ENCODE data around the gene MYH16. TPM values are rescaled to one million over a fixed set of nuclear protein-coding genes. Genes with fewer than 3 reads are reported as not detected.
"Not testable (repeated sequence)": the region's sequence is repeated elsewhere in the genome, so short reads cannot be mapped to it uniquely, and the experiment has no call there.

Gene MYH16
- polyA plus RNA-seq, 1 experiment = not detected

DNA sequence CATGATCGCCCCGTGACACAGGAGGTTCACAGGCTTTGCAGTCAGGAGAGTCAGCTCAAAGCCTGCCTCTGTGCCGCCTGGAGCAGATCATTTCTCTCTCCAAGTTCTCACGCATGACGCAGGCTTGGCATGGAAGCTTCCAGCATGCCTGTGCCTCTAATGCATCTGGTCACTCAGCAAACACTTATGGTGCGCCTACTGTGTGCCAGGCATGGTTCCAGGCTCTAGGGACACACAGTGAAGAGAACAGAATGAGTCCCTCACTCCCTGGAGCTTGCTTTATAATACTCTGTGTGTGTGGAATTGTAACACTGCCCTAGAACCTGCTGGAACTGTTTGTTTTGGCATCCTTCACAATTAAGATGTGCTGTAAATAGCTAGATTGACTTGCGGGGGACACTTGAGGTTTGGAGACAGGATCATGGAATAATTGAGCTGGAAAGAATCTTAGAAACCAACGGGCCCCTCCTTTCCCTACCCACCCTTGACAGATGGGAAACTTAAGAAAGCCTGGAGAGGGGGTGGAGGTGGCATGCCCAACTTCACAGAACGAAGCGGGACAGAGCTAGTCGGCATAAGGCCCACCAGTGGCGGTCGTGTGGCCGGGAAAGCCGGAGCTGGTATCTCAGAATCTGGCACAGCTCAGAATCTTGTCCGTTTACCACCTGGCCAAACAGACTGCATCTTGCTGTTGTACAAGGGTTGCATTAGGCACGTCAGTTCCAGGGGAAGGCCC lies 4.6 kb upstream of the MYH16 start:
- DNase-seq (ENCODE audit: low read depth) = no peak
- POLR2A ChIA-PET = no interaction called here
- TF ChIP-seq, protein P1, sequence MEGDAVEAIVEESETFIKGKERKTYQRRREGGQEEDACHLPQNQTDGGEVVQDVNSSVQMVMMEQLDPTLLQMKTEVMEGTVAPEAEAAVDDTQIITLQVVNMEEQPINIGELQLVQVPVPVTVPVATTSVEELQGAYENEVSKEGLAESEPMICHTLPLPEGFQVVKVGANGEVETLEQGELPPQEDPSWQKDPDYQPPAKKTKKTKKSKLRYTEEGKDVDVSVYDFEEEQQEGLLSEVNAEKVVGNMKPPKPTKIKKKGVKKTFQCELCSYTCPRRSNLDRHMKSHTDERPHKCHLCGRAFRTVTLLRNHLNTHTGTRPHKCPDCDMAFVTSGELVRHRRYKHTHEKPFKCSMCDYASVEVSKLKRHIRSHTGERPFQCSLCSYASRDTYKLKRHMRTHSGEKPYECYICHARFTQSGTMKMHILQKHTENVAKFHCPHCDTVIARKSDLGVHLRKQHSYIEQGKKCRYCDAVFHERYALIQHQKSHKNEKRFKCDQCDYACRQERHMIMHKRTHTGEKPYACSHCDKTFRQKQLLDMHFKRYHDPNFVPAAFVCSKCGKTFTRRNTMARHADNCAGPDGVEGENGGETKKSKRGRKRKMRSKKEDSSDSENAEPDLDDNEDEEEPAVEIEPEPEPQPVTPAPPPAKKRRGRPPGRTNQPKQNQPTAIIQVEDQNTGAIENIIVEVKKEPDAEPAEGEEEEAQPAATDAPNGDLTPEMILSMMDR (IDR thresholded peaks at IDR 0.05; ENCODE audit: insufficient read depth, low read depth, low read length) = no peak
- Histone ChIP-seq H3K27me3 (ENCODE audit: control insufficient read depth, insufficient read depth, low read length) (peaks cover 1% of the 10 kb centered on the region; the same call in 1 of the 2 replicates), H3K4me3 (ENCODE audit: low read depth, low read length) (no peak overlapping the region), H3K36me3 (ENCODE audit: control insufficient read depth, insufficient read depth, low read length) (no peaks in the 10 kb centered on the region)
- CTCF ChIA-PET = interaction anchor here (1.1 to 1.7 kb wide), 3 partner anchors 8 to 10 kb away, joined by 4 read pairs; no protein-coding TSS in a partner anchor

DNA sequence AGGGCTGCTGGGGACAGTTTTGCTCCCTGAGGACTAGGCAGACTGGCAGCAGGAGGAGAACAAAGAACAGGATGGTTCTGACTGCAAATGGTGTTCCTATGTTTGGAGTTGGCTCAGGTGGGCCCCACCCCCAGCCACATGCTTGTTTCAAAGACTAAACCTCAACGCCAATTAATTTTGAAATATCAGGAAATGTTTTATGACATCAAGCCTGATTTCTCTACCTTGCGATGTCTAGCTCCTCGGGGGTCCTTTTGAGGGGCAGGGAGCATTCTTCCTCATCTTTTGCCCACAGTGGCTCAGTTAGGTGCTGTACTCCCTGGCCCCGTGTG lies 4.1 kb upstream of the MYH16 start:
- DNase-seq (ENCODE audit: low read depth) = no peak
- TF ChIP-seq, protein P1 (IDR thresholded peaks at IDR 0.05; ENCODE audit: insufficient read depth, low read depth, low read length) = no peak
- ChIA-PET CTCF (interaction anchor here (1.1 kb wide), 2 partner anchors 9 kb away, joined by 4 read pairs; no protein-coding TSS in a partner anchor), POLR2A (no interaction called here)
- H3K36me3 ChIP-seq (ENCODE audit: control insufficient read depth, insufficient read depth, low read length) = no peaks in the 10 kb centered on the region
- no peak overlapping the region for H3K4me3 ChIP-seq (ENCODE audit: low read depth, low read length)
- peaks cover 1% of the 10 kb centered on the region; the same call in 1 of the 2 replicates for H3K27me3 ChIP-seq (ENCODE audit: control insufficient read depth, insufficient read depth, low read length)

DNA sequence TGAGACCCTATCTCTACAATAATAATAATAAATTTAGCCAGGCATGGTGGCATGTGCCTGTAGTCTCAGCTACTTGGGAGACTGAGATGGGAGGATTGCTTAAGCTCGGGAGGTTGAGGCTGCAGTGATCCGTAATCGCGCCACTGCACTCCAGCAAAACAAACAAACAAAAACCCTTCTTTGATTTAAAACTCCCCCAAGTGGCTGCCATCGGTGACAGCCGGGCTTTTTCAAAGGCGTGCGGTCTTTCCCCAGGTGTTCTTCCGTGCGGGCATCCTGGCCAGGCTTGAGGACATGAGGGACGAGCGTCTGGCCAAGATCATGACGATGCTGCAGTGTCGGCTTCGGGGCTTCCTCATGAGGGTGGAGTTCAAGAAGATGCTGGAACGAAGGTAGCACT lies 1.9 kb upstream of the MYH16 start:
- TF ChIP-seq, protein P1 (IDR thresholded peaks at IDR 0.05; ENCODE audit: insufficient read depth, low read depth, low read length) = no peak

DNA sequence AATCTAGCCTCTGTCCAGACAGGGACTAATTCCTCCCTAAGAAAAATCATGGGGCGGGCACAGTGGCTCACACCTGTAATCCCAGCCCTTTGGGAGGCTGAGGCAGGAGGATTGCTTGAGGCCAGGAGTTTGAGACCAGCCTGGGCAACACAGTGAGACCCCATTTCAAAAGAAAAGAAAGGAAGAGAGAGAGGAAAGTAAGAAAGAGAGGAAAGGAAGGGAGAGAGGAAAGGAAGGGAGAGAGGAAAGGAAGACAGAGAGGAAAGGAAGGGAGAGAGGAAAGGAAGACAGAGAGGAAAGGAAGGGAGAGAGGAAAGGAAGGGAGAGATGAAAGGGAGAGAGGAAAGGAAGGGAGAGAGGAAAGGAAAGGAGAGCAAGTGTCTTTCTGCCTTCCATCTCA lies 922 bp downstream of the MYH16 start:
- H3K27me3 ChIP-seq (ENCODE audit: control insufficient read depth, insufficient read depth, low read length); H3K4me3 ChIP-seq (ENCODE audit: low read depth, low read length); POLR2A ChIA-PET; H3K36me3 ChIP-seq (ENCODE audit: control insufficient read depth, insufficient read depth, low read length); DNase-seq (ENCODE audit: low read depth): not testable (repeated sequence)
- CTCF ChIA-PET = interaction anchor here (1.1 kb wide), 1 partner anchor 13 kb away, joined by 3 read pairs; no protein-coding TSS in a partner anchor

More for the DNA sequence above, 1.9 kb upstream of the MYH16 start:
- H3K4me3 ChIP-seq (ENCODE audit: low read depth, low read length) = no peak overlapping the region
- H3K27me3 ChIP-seq (ENCODE audit: control insufficient read depth, insufficient read depth, low read length) = no peaks in the 10 kb centered on the region
- POLR2A ChIA-PET = no interaction called here
- no peaks in the 10 kb centered on the region for H3K36me3 ChIP-seq (ENCODE audit: control insufficient read depth, insufficient read depth, low read length)
- CTCF ChIA-PET = no interaction called here
- no peak for DNase-seq (ENCODE audit: low read depth)

DNA sequence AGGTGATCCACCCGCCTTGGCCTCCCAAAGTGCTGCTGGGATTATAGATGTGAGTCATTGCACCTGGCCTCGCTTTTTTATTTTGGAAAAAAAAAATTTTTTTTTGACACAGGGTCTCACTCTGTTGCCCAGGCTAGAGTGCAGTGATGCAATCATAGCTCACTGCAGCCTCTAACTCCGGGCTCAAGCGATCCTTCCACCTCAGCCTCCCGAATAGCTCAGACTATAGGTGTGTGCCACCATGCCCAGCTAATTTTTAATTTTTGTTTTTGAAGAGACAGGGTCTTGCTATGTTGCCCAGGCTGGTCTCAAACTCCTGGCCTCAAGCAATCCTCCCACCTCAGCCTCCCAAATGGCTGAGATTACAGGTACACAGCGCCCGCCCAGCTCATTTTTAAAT lies 2.3 kb downstream of the MYH16 start:
- DNase-seq (ENCODE audit: low read depth); H3K27me3 ChIP-seq (ENCODE audit: control insufficient read depth, insufficient read depth, low read length); H3K4me3 ChIP-seq (ENCODE audit: low read depth, low read length); H3K36me3 ChIP-seq (ENCODE audit: control insufficient read depth, insufficient read depth, low read length); POLR2A ChIA-PET: not testable (repeated sequence)
- CTCF ChIA-PET = interaction anchor here (0.6 to 1.1 kb wide), 2 partner anchors 14 to 64 kb away, joined by 3 to 4 read pairs; no protein-coding TSS in a partner anchor

DNA sequence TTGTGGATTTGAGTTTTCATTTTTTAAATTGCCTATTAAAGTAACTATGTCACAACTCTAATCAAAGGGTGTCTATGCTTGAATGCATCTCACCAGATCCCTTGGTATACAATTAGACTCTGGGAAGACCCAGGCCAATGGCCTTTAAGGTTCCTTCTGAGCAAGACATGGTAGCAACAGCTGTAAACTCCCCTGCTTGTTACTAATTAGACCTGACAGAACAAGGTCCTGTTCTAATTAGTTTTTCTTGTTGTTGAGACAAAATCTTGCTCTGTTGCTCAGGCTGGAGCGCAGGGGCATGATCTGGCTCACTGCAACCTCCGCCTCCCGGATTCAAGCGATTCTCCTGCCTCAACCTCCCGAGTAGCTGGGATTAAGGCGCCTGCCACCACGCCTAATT lies 2.9 kb downstream of the MYH16 start:
- POLR2A ChIA-PET = no interaction called here
- CTCF ChIA-PET = interaction anchor here (0.6 kb wide), 1 partner anchor 64 kb away, joined by 4 read pairs; no protein-coding TSS in a partner anchor
- no peaks in the 10 kb centered on the region for H3K36me3 ChIP-seq (ENCODE audit: control insufficient read depth, insufficient read depth, low read length)
- TF ChIP-seq, protein P1 (IDR thresholded peaks at IDR 0.05; ENCODE audit: insufficient read depth, low read depth, low read length) = no peak
- H3K4me3 ChIP-seq (ENCODE audit: low read depth, low read length) = no peak overlapping the region
- DNase-seq (ENCODE audit: low read depth) = no peak
- no peaks in the 10 kb centered on the region for H3K27me3 ChIP-seq (ENCODE audit: control insufficient read depth, insufficient read depth, low read length)

Data from BJ (cell line).